HCT116 (cell line): Measurements from ENCODE around the gene LRP4. TPM values are rescaled to one million over a fixed set of nuclear protein-coding genes. Genes with fewer than 3 reads are reported as not detected.

ENCODE experiments used
- ATAC-seq: fragments of 200-7000 bp; cut with Tn5 transposase; 2 replicates; pipeline ENCODE4 v1.9.1; 2020; ENCODE audit warnings: mild to moderate bottlenecking, moderate library complexity
- BruUV-seq: library from RNA; stranded (reverse); fragments of 400-500 nt; replicated peaks from 2 replicates; lab custom pipeline; 2021; lab: Mats Ljungman, UMichigan
- CTCF ChIA-PET: fragments of 300-600 bp; sonication (Branson Sonifier 250); formaldehyde crosslinking; loops from one replicate; lab custom pipeline; 2021; ENCODE audit warnings: antibody characterized with exemption; lab: Charles Lee
- POLR2A ChIA-PET: fragments of 300-600, 350-600 bp; sonication (Branson Sonifier 250); formaldehyde crosslinking; loops from one replicate; lab custom pipeline; 2021; ENCODE audit warnings: antibody characterized with exemption; lab: Charles Lee
- RAD21 ChIA-PET, 2 experiments: fragments of 300-600 bp; sonication (Branson Sonifier 250); formaldehyde crosslinking; loops; one replicate each; lab custom pipeline; 2023; ENCODE audit warnings: low total read pairs in 2 of 2; ENCODE audit not compliant: uncharacterized antibody in 2 of 2, unreplicated experiment in 2 of 2, low non-redundant PET in 1 of 2; lab: Charles Lee
- DNase-seq: peaks from one replicate; pipeline ENCODE4 v3.0.0-alpha.2; 2010; ENCODE audit warnings: low read depth, low spot score
- H2AFZ ChIP-seq: fragments of 200-600 bp; shearing (Covaris generic), sonication (generic); 2 replicates; pipeline ENCODE4 v1.6.1; 2017; ENCODE audit warnings: low read depth, mixed run types, mixed read lengths, antibody characterized with exemption, low read length; ENCODE audit not compliant: poor library complexity, severe bottlenecking
- H3K27ac ChIP-seq: 2 replicates; pipeline ENCODE4 v1.5.1; 2012; ENCODE audit warnings: low read depth, low read length
- H3K27me3 ChIP-seq: fragments of 200-600 bp; sonication (generic); 2 replicates; pipeline ENCODE4 v1.6.1; 2016; ENCODE audit warnings: mixed run types, low read length, mixed read lengths; ENCODE audit not compliant: insufficient read depth
- H3K36me3 ChIP-seq, 2 experiments: fragments of 200-500 bp in 1 of 2; fragments of 200-600 bp in 1 of 2; sonication (Bioruptor generic) in 1 of 2; sonication (generic) in 1 of 2; 2 replicates each; pipeline versions ENCODE4 v1.5.1 to v1.6.1; 2014 to 2016; ENCODE audit warnings: low read length in 2 of 2, inconsistent platforms in 1 of 2, mixed read lengths in 1 of 2, mixed run types in 1 of 2; ENCODE audit not compliant: insufficient read depth in 2 of 2, control insufficient read depth in 1 of 2
- H3K4me1 ChIP-seq, 2 experiments: fragments of 200-600 bp in 1 of 2; sonication (generic) in 1 of 2; 2 replicates each; pipeline versions ENCODE4 v1.5.1 to v1.6.1; 2012 to 2017; ENCODE audit warnings: low read length in 2 of 2, inconsistent platforms in 1 of 2, mild to moderate bottlenecking in 1 of 2, mixed read lengths in 1 of 2, mixed run types in 1 of 2, moderate library complexity in 1 of 2; ENCODE audit not compliant: insufficient read depth in 2 of 2, control insufficient read depth in 1 of 2
- H3K4me2 ChIP-seq: fragments of 200-600 bp; sonication (generic); 2 replicates; pipeline ENCODE4 v1.6.1; 2017; ENCODE audit warnings: mixed run types, low read length, mixed read lengths
- H3K4me3 ChIP-seq, 2 experiments: fragments of 200-600 bp in 1 of 2; sonication (generic) in 1 of 2; replicated peaks in 1 of 2; 2 replicates each; pipeline ENCODE4 v1.5.1; 2011 to 2016; ENCODE audit warnings: low read length in 2 of 2, control low read depth in 1 of 2, low read depth in 1 of 2, mild to moderate bottlenecking in 1 of 2, mixed read lengths in 1 of 2, mixed run types in 1 of 2
- H3K79me2 ChIP-seq: fragments of 200-600 bp; sonication (generic); 2 replicates; pipeline ENCODE4 v1.6.1; 2017; ENCODE audit warnings: mild to moderate bottlenecking, mixed run types, low read length, moderate library complexity, mixed read lengths; ENCODE audit not compliant: insufficient read depth
- H3K9ac ChIP-seq: fragments of 200-600 bp; sonication (generic); 2 replicates; pipeline ENCODE4 v1.6.1; 2016; ENCODE audit warnings: low read length, mixed read lengths
- H3K9me2 ChIP-seq: fragments of 200-600 bp; sonication (generic), shearing (Covaris generic); 2 replicates; pipeline ENCODE4 v1.6.1; 2017; ENCODE audit warnings: mixed run types, mild to moderate bottlenecking, moderate library complexity; ENCODE audit not compliant: insufficient read depth
- H3K9me3 ChIP-seq, 2 experiments: fragments of 200-500 bp in 1 of 2; fragments of 200-600 bp in 1 of 2; sonication (Bioruptor generic) in 1 of 2; sonication (generic) in 1 of 2; 2 replicates each; pipeline ENCODE4 v1.6.1; 2014 to 2017; ENCODE audit warnings: low read length in 2 of 2, mixed read lengths in 2 of 2, inconsistent platforms in 1 of 2, low read depth in 1 of 2, mild to moderate bottlenecking in 1 of 2, mixed run types in 1 of 2, moderate library complexity in 1 of 2; ENCODE audit not compliant: control insufficient read depth in 1 of 2, insufficient read depth in 1 of 2
- H4K20me1 ChIP-seq: fragments of 200-600 bp; sonication (generic), shearing (Covaris generic); 2 replicates; pipeline ENCODE4 v1.6.1; 2017; ENCODE audit warnings: mixed run types, mild to moderate bottlenecking, moderate library complexity; ENCODE audit not compliant: insufficient read depth
- CBX3 ChIP-seq: IDR thresholded peaks from 2 replicates; pipeline ENCODE4 v1.6.1; 2012; ENCODE audit warnings: low read depth
- ELF1 ChIP-seq: IDR thresholded peaks from 2 replicates; pipeline ENCODE4 v1.6.1; 2012; ENCODE audit warnings: low read depth, borderline replicate concordance
- EZH2phosphoT487 ChIP-seq: fragments of 200-600 bp; IDR thresholded peaks from 2 replicates; pipeline ENCODE4 v1.6.1; 2018; ENCODE audit warnings: antibody characterized with exemption, borderline replicate concordance
- JUND ChIP-seq: IDR thresholded peaks from 2 replicates; pipeline ENCODE4 v1.6.1; 2012
- POLR2AphosphoS5 ChIP-seq: IDR thresholded peaks from 2 replicates; pipeline ENCODE4 v1.6.1; 2011; ENCODE audit warnings: mild to moderate bottlenecking, low read depth, low read length, moderate library complexity
- SIN3A ChIP-seq: IDR thresholded peaks from 2 replicates; pipeline ENCODE4 v1.6.1; 2012; ENCODE audit warnings: low read depth
- SP1 ChIP-seq: IDR thresholded peaks from 2 replicates; pipeline ENCODE4 v1.6.1; 2012; ENCODE audit warnings: low read depth
- YY1 ChIP-seq: IDR thresholded peaks from 2 replicates; pipeline ENCODE4 v1.6.1; 2011; ENCODE audit warnings: low read length, low read depth, moderate library complexity, mild to moderate bottlenecking; ENCODE audit not compliant: insufficient replicate concordance; ENCODE audit errors: extremely low read depth
- ZFX ChIP-seq: fragments of 450-650 bp; IDR thresholded peaks from 2 replicates; pipeline ENCODE4 v1.6.1; 2017
- ZNF274 ChIP-seq: fragments of 200-500 bp; sonication (Bioruptor generic); IDR thresholded peaks from 2 replicates; pipeline ENCODE4 v1.6.1; 2014; ENCODE audit warnings: mild to moderate bottlenecking, low read depth, low read length, inconsistent platforms
- intact Hi-C: fragments of 100-400 bp; cut with micrococcal nuclease; formaldehyde crosslinking; loops from 2 replicates; pipeline ENCODE4 v1.10.0; 2022
- total RNA-seq: library from RNA; stranded (reverse); gene quantifications from one replicate; pipeline ENCODE4 v1.2.1, GENCODE V29; 2021; ENCODE audit not compliant: unreplicated experiment
- TF ChIP-seq, protein P1 (sequence below): IDR thresholded peaks from 2 replicates; pipeline ENCODE4 v1.6.1; 2012; ENCODE audit warnings: low read depth
- TF ChIP-seq, protein P2 (sequence below): IDR thresholded peaks from 2 replicates; pipeline ENCODE4 v1.6.1; 2011; ENCODE audit warnings: mild to moderate bottlenecking, low read length, moderate library complexity; ENCODE audit not compliant: insufficient replicate concordance; ENCODE audit errors: extremely low read depth

The LRP4 gene
- total RNA-seq, 1 experiment from 2014 or later: 7.4 TPM

DNA sequence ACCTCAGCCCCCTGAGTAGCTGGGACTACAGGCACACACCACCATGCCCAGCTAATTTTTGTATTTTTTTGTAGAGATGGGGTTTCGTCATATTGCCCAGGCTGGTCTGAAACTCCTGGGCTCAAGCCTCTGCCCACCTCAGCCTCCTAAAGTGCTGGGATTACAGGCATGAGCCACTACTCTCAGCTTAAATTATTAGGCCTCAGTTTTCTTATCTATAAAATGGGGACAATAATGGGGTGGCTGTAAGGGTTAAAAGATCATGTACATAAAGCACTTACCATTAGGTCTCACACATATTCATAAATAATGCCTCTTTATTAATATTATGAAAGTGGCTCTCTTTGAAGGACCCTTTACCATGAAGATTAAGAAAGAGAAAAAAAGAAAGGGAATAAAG lies 40.8 kb downstream of the LRP4 start (continued):
- no peak for TF ChIP-seq ZFX

DNA sequence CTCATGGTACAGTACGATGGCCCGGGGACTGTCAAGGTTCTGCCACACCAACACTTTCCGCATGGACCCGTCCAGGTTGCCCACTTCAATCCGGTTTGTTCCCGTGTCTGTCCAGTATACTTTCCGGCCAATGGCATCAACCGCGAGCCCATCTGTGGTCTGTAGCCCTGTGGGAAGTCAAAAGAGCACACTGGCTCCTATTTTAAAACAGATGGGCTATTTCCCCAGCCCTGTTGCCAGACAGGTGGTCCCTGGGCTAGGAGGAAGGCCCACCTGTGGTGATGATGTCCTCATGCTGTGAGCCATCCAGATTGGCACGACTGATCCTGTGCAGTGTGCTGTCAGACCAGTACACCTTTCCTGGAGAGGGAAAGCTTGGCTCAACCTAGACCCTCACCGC lies 41.9 kb downstream of the LRP4 start:
- POLR2A ChIA-PET: no interaction called here

More for the DNA sequence above, 41.9 kb downstream of the LRP4 start:
- Histone ChIP-seq H3K27ac (no peak overlapping the region), H3K9me3 (no peaks in the 10 kb centered on the region), H3K36me3 (peaks cover 0 to 3% of the 10 kb centered on the region in 2 experiments; a peak in 2 of 4 replicates), H3K4me3 (no peak overlapping the region), H2AFZ (no peak overlapping the region), H3K4me1 (no peaks in the 10 kb centered on the region), H3K27me3 (no peaks in the 10 kb centered on the region), H3K9ac (no peak overlapping the region), H3K79me2 (no peaks in the 10 kb centered on the region), H4K20me1 (no peaks in the 10 kb centered on the region), H3K4me2 (no peak overlapping the region), H3K9me2 (no peaks in the 10 kb centered on the region)
- ChIA-PET RAD21 (no interaction called here), CTCF (no interaction called here)
- TF ChIP-seq, protein P1, sequence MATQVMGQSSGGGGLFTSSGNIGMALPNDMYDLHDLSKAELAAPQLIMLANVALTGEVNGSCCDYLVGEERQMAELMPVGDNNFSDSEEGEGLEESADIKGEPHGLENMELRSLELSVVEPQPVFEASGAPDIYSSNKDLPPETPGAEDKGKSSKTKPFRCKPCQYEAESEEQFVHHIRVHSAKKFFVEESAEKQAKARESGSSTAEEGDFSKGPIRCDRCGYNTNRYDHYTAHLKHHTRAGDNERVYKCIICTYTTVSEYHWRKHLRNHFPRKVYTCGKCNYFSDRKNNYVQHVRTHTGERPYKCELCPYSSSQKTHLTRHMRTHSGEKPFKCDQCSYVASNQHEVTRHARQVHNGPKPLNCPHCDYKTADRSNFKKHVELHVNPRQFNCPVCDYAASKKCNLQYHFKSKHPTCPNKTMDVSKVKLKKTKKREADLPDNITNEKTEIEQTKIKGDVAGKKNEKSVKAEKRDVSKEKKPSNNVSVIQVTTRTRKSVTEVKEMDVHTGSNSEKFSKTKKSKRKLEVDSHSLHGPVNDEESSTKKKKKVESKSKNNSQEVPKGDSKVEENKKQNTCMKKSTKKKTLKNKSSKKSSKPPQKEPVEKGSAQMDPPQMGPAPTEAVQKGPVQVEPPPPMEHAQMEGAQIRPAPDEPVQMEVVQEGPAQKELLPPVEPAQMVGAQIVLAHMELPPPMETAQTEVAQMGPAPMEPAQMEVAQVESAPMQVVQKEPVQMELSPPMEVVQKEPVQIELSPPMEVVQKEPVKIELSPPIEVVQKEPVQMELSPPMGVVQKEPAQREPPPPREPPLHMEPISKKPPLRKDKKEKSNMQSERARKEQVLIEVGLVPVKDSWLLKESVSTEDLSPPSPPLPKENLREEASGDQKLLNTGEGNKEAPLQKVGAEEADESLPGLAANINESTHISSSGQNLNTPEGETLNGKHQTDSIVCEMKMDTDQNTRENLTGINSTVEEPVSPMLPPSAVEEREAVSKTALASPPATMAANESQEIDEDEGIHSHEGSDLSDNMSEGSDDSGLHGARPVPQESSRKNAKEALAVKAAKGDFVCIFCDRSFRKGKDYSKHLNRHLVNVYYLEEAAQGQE: no peak
- TF ChIP-seq CBX3 (no peak), ZFX (no peak), YY1 (no peak), EZH2phosphoT487 (no peak), SIN3A (no peak), ELF1 (no peak), POLR2AphosphoS5 (no peak), ZNF274 (no peak), SP1 (no peak), JUND (no peak)
- TF ChIP-seq, protein P2, sequence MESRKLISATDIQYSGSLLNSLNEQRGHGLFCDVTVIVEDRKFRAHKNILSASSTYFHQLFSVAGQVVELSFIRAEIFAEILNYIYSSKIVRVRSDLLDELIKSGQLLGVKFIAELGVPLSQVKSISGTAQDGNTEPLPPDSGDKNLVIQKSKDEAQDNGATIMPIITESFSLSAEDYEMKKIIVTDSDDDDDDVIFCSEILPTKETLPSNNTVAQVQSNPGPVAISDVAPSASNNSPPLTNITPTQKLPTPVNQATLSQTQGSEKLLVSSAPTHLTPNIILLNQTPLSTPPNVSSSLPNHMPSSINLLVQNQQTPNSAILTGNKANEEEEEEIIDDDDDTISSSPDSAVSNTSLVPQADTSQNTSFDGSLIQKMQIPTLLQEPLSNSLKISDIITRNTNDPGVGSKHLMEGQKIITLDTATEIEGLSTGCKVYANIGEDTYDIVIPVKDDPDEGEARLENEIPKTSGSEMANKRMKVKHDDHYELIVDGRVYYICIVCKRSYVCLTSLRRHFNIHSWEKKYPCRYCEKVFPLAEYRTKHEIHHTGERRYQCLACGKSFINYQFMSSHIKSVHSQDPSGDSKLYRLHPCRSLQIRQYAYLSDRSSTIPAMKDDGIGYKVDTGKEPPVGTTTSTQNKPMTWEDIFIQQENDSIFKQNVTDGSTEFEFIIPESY: no peak
- DNase-seq (no peak), ATAC-seq (no peak)
- intact Hi-C loops: no loop called here
- BruUV-seq: no TSS peak
